ENCODE results near the gene PVR.
"Not testable (repeated sequence)": the region's sequence is repeated elsewhere in the genome, so short reads cannot be mapped to it uniquely, and the experiment has no call there.

DNA sequence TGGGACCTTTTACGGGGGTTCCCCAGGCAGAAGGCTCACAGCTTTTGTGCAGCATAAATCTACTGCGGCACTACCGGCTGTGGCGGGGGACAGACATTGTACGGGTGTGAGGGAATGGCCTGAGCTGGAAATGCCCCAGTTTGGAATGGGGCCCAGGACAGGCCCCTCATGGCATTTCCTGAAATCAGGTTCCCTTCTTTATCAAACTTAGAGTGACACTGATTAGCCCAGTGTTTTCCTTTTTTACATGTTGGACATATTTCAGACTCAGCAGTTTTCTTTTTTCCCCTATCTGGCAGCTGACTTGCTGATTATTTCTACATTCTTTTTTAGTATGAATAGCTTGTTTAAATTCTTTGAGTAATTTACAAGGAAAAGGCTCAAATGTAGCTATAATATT lies 9.7 kb upstream of the PVR start:
- TF ChIP-seq, protein P1, sequence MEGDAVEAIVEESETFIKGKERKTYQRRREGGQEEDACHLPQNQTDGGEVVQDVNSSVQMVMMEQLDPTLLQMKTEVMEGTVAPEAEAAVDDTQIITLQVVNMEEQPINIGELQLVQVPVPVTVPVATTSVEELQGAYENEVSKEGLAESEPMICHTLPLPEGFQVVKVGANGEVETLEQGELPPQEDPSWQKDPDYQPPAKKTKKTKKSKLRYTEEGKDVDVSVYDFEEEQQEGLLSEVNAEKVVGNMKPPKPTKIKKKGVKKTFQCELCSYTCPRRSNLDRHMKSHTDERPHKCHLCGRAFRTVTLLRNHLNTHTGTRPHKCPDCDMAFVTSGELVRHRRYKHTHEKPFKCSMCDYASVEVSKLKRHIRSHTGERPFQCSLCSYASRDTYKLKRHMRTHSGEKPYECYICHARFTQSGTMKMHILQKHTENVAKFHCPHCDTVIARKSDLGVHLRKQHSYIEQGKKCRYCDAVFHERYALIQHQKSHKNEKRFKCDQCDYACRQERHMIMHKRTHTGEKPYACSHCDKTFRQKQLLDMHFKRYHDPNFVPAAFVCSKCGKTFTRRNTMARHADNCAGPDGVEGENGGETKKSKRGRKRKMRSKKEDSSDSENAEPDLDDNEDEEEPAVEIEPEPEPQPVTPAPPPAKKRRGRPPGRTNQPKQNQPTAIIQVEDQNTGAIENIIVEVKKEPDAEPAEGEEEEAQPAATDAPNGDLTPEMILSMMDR (conservative IDR thresholded peaks at IDR 0.05; ENCODE audit: low read length) = not testable (repeated sequence)
- TF ChIP-seq EZH2phosphoT487 (IDR thresholded peaks at IDR 0.05; ENCODE audit: borderline replicate concordance) = not testable (repeated sequence)

All from Loucy (cell line).